Neutrophil (primary cell): ENCODE data around the gene ZNF830.

Experiments
- H3K27ac ChIP-seq: fragments of 200-600 bp; sonication (generic); 2 replicates; pipeline ENCODE4 v1.5.1; 2016; ENCODE audit warnings: mild to moderate bottlenecking, moderate library complexity
- H3K27me3 ChIP-seq: fragments of 200-600 bp; sonication (generic); 2 replicates; pipeline ENCODE4 v1.6.0; 2016; ENCODE audit warnings: mild to moderate bottlenecking
- H3K36me3 ChIP-seq: fragments of 200-600 bp; sonication (generic); 2 replicates; pipeline ENCODE4 v1.5.1; 2017
- H3K4me1 ChIP-seq, 2 experiments: fragments of 200-600 bp in 1 of 2; sonication (generic) in 1 of 2; 1 replicate in 1 of 2; 2 replicates in 1 of 2; pipeline versions ENCODE4 v1.5.1 to v1.6.1; 2013 to 2016; ENCODE audit warnings: low read depth in 1 of 2, low read length in 1 of 2, mild to moderate bottlenecking in 1 of 2, moderate library complexity in 1 of 2; ENCODE audit not compliant: control insufficient read depth in 1 of 2, insufficient read depth in 1 of 2
- H3K4me3 ChIP-seq, 2 experiments: fragments of 200-600 bp in 1 of 2; sonication (generic) in 1 of 2; 1 replicate in 1 of 2; 2 replicates in 1 of 2; pipeline ENCODE4 v1.5.1; 2013 to 2016; ENCODE audit warnings: low read depth in 1 of 2, low read length in 1 of 2, mild to moderate bottlenecking in 1 of 2, moderate library complexity in 1 of 2
- H3K9me3 ChIP-seq: fragments of 200-600 bp; sonication (generic); 2 replicates; pipeline ENCODE4 v1.5.1; 2016
- TF ChIP-seq, protein P1 (sequence below): fragments of 200-600 bp; sonication (generic); IDR thresholded peaks from 2 replicates; pipeline ENCODE4 v1.5.1; 2016; ENCODE audit warnings: antibody characterized with exemption

The ZNF830 gene, protein sequence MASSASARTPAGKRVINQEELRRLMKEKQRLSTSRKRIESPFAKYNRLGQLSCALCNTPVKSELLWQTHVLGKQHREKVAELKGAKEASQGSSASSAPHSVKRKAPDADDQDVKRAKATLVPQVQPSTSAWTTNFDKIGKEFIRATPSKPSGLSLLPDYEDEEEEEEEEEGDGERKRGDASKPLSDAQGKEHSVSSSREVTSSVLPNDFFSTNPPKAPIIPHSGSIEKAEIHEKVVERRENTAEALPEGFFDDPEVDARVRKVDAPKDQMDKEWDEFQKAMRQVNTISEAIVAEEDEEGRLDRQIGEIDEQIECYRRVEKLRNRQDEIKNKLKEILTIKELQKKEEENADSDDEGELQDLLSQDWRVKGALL

DNA sequence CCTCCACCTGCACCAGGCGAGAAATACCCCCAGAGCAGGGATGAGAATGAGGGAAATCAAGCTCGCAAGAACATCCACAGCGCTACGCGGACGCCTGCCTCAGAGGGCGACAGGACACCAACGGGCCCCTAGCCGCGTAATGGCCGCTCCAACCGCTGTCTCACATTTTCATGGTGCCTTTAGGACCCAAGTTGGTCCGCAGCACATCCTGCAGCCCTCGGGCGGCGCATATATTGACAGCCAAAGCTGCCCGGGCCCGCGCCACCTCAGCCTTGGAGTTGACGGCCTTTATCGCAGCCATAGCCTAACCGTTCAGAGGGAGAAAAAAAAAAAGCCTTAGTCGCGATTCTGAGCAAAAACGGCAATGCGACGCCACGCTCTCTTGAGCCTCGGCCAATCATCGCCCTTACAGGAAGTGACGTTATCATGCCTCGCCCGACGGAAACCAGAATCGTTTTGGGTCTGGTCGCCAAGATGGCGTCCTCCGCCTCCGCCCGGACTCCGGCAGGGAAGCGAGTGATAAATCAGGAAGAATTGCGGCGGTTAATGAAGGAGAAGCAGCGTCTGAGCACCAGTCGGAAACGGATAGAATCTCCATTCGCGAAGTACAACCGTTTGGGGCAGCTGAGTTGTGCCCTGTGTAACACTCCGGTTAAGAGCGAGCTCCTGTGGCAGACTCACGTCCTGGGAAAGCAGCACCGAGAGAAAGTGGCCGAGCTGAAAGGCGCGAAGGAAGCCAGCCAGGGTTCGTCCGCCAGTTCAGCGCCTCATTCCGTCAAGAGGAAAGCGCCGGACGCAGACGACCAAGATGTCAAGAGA lies at the start of gene ZNF830, which contains the start of gene CCT6B:
Gene ZNF830, plus strand, starts transcription at position 448 of the 819 bp plus-strand sequence. Its CDS starts 27 bp downstream, at position 475.
Gene CCT6B, minus strand, starts transcription at position 368 of the 819 bp plus-strand sequence. Its CDS starts 67 bp downstream, at position 301.
- peaks cover 21 to 26% of the 10 kb centered on the region in 2 experiments for H3K4me1 ChIP-seq
- H3K27me3 ChIP-seq = no peaks in the 10 kb centered on the region
- H3K4me3 ChIP-seq = peak within 1 kb of the TSS; percentile 95 to 99
- no peaks in the 10 kb centered on the region for H3K9me3 ChIP-seq
- peak within 1 kb of the TSS; percentile 89 for H3K27ac ChIP-seq
- peaks cover 21% of the 10 kb centered on the region for H3K36me3 ChIP-seq
- TF ChIP-seq, protein P1, sequence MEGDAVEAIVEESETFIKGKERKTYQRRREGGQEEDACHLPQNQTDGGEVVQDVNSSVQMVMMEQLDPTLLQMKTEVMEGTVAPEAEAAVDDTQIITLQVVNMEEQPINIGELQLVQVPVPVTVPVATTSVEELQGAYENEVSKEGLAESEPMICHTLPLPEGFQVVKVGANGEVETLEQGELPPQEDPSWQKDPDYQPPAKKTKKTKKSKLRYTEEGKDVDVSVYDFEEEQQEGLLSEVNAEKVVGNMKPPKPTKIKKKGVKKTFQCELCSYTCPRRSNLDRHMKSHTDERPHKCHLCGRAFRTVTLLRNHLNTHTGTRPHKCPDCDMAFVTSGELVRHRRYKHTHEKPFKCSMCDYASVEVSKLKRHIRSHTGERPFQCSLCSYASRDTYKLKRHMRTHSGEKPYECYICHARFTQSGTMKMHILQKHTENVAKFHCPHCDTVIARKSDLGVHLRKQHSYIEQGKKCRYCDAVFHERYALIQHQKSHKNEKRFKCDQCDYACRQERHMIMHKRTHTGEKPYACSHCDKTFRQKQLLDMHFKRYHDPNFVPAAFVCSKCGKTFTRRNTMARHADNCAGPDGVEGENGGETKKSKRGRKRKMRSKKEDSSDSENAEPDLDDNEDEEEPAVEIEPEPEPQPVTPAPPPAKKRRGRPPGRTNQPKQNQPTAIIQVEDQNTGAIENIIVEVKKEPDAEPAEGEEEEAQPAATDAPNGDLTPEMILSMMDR = peak; percentile 32

DNA sequence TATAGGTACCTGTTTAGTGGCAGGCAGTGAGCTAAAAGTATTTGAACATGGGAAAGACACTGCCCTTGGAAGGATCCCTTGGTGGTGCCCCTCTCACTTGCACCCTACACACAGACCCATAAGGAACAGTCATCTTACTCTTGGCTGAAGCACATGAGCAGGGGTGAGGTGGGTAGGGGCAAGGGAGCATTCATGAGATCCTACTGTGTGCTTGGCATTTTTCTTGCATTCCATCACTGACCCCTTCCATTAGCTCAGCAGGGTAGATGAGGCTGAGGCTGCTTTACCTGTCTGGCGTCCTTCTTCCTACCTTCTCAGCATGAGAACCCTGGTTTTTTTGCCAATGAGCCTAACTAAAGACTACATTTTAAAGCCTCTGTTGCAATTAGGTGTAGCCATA lies 48.3 kb upstream of the ZNF830 start:
- no peaks in the 10 kb centered on the region for H3K36me3 ChIP-seq
- H3K4me1 ChIP-seq = peaks cover 0 to 6% of the 10 kb centered on the region in 2 experiments
- H3K9me3 ChIP-seq = no peaks in the 10 kb centered on the region
- H3K4me3 ChIP-seq = no peak overlapping the region
- TF ChIP-seq, protein P1 = no peak
- no peaks in the 10 kb centered on the region for H3K27me3 ChIP-seq
- no peak overlapping the region for H3K27ac ChIP-seq

DNA sequence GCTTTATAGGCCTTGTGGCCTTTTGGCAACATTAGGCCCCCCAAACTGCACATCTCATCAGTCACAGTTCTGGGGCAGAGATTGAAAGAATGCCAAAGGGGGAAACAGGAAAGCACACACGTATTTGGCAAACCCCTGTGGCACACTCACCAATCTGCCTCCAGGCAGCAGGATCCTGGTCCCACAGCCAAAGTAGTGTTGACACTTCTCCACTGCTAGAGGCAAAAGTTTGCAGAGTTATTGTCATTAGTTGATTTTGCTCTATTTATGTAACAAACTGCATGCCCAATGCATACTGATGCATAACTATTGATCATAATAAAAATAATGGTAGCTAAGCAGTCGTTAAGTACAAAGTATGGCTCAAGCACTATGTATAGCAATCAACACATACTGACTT lies 45.2 kb upstream of the ZNF830 start:
- H3K4me1 ChIP-seq = peaks cover 0 to 6% of the 10 kb centered on the region in 2 experiments
- TF ChIP-seq, protein P1 = no peak
- H3K27me3 ChIP-seq = no peaks in the 10 kb centered on the region
- H3K36me3 ChIP-seq = no peaks in the 10 kb centered on the region
- H3K9me3 ChIP-seq = no peaks in the 10 kb centered on the region
- H3K27ac ChIP-seq = no peak overlapping the region
- H3K4me3 ChIP-seq = no peak overlapping the region

DNA sequence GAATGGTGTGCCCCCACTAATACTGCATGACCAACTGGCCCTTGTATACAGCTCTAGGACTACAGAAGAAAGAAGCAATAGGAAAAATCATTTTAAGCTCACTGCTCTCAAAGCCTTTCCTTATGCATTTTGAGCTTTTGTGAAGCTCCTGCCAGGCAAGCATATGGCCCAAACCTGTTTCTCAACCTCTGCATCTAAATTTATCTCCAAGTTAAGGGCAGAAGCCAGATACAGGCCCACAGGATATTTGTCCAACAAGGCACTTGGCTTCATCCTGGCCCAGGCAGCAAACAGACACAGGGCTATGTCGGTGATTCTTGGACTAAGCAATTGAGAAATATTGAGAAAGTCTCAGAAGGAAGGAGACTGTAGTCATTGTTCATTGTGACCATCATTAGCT lies 44.0 kb upstream of the ZNF830 start:
- no peaks in the 10 kb centered on the region for H3K27me3 ChIP-seq
- TF ChIP-seq, protein P1 = no peak
- H3K36me3 ChIP-seq = no peaks in the 10 kb centered on the region
- peaks cover 0 to 6% of the 10 kb centered on the region in 2 experiments for H3K4me1 ChIP-seq
- no peak overlapping the region for H3K4me3 ChIP-seq
- no peak overlapping the region for H3K27ac ChIP-seq
- H3K9me3 ChIP-seq = no peaks in the 10 kb centered on the region

DNA sequence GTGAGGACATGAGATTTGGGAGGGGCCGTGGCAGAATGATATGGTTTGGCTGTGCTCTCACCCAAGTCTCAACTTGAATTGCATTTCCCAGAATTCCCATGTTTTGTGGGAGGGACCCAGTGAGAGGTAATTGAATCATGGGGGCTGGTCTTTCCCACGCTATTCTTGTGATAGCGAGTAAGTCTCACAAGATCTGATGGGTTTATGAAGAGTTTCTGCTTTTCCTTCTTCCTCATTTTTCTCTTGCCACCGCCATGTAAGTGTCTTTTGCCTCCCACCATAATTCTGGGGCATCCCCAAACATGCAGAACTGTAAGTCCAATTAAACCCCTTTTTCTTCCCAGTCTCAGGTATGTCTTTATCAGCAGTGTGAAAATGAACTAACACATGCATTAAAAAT lies 40.7 kb upstream of the ZNF830 start:
- Histone ChIP-seq H3K9me3 (no peaks in the 10 kb centered on the region), H3K27ac (no peak overlapping the region), H3K4me3 (no peak overlapping the region), H3K4me1 (no peaks in the 10 kb centered on the region), H3K27me3 (no peaks in the 10 kb centered on the region), H3K36me3 (no peaks in the 10 kb centered on the region)
- TF ChIP-seq, protein P1 = no peak
